ENCODE measurements around the gene F8.

GRCh38 chrX:154822029-154822428 lies 200.5 kb downstream of the F8 start:
- no peak for TF ChIP-seq CTCF (IDR thresholded peaks at IDR 0.05 in 2 of 3, conservative IDR thresholded peaks at IDR 0.05 in 1 of 3; ENCODE audit: borderline replicate concordance in 1 of 3, insufficient read depth in 1 of 3, low read depth in 2 of 3, low read length in 2 of 3)
- no peak for TF ChIP-seq YY1 (IDR thresholded peaks at IDR 0.05; ENCODE audit: extremely low read depth, insufficient replicate concordance, low read depth, low read length)
- TF ChIP-seq ZBTB33 (IDR thresholded peaks at IDR 0.05; ENCODE audit: extremely low read depth, insufficient replicate concordance, low read length) = no peak
- no peak for TF ChIP-seq ELF1 (IDR thresholded peaks at IDR 0.05; ENCODE audit: borderline replicate concordance, low read depth)
- no peak for TF ChIP-seq MAX (IDR thresholded peaks at IDR 0.05)
- no peak for TF ChIP-seq SP1 (IDR thresholded peaks at IDR 0.05; ENCODE audit: low read depth)
- no peak for TF ChIP-seq EZH2phosphoT487 (IDR thresholded peaks at IDR 0.05; ENCODE audit: borderline replicate concordance)
- no peak for TF ChIP-seq EZH2 (IDR thresholded peaks at IDR 0.05)
- TF ChIP-seq POLR2A (IDR thresholded peaks at IDR 0.05; ENCODE audit: borderline replicate concordance, extremely low read depth, insufficient read depth, insufficient read length) = no peak
